K562 (cell line): ENCODE data around the gene ACTN4. TPM values are rescaled to one million over a fixed set of nuclear protein-coding genes. Genes with fewer than 3 reads are reported as not detected.

ENCODE experiments used
- BMI1 ChIP-seq: fragments of 150-350 bp; IDR thresholded peaks from 2 replicates; pipeline ENCODE4 v1.6.1; 2014; ENCODE audit warnings: low read length
- DMBX1 ChIP-seq: fragments of 250-450 bp; sonication (Bioruptor Pico); IDR thresholded peaks from 2 replicates; pipeline ENCODE4 v1.8.0; 2022; ENCODE audit warnings: inconsistent platforms, mild to moderate bottlenecking, moderate library complexity, borderline replicate concordance
- MTA2 ChIP-seq: fragments of 450-650 bp; IDR thresholded peaks from 2 replicates; pipeline ENCODE4 v1.6.1; 2016; ENCODE audit warnings: low read depth
- NBN ChIP-seq: fragments of 450-650 bp; IDR thresholded peaks from 2 replicates; pipeline ENCODE4 v1.6.1; 2016; ENCODE audit warnings: low read depth, mild to moderate bottlenecking
- RAD21 ChIP-seq, 2 experiments: fragments of 250-450 bp in 1 of 2; fragments of 450-650 bp in 1 of 2; sonication (Bioruptor Pico) in 1 of 2; formaldehyde crosslinking in 1 of 2; IDR thresholded peaks in 1 of 2; conservative IDR thresholded peaks in 1 of 2; 2 replicates each; pipeline versions ENCODE4 v1.4.0 to v1.8.0; 2020 to 2022; ENCODE audit warnings: mild to moderate bottlenecking in 2 of 2, moderate library complexity in 1 of 2
- ZFX ChIP-seq: sonication (generic); formaldehyde crosslinking; IDR thresholded peaks from 2 replicates; pipeline ENCODE4 v1.8.0; 2022; ENCODE audit warnings: mild to moderate bottlenecking, missing genetic modification reagents, moderate library complexity
- ZNF165 ChIP-seq: fragments of 250-450 bp; sonication (Bioruptor Pico); IDR thresholded peaks from 2 replicates; pipeline ENCODE4 v1.4.0; 2020; ENCODE audit warnings: borderline replicate concordance
- ZNF282 ChIP-seq: sonication (generic); formaldehyde crosslinking; IDR thresholded peaks from 2 replicates; pipeline ENCODE4 v1.8.1; 2023; ENCODE audit warnings: missing genetic modification reagents
- ZNF311 ChIP-seq: fragments of 250-450 bp; sonication (Bioruptor Pico); IDR thresholded peaks from 2 replicates; pipeline ENCODE4 v1.4.0; 2020; ENCODE audit warnings: mild to moderate bottlenecking, moderate library complexity
- polyA plus RNA-seq, 8 experiments: library from polyadenylated mRNA; depleted of rRNA in 4 of 8; stranded (reverse) in 5 of 8; unstranded in 3 of 8; fragments of >200 nt; fragmentation: Nextera tagmentation in 2 of 8; fragmentation: Illumina TruSeq in 1 of 8; extraction: Ambion mirVana in 2 of 8; extraction: Trizol in 1 of 8; gene quantifications; 2 replicates each; pipeline versions ENCODE4 v1.2.1 to v1.2.3, GENCODE V29; 2011 to 2014; ENCODE audit warnings: inconsistent platforms in 1 of 8, missing spikeins in 1 of 8
- total RNA-seq, 7 experiments: library from RNA; depleted of rRNA in 6 of 7; stranded (reverse); fragments of >200 nt in 6 of 7; fragmentation: Illumina TruSeq in 2 of 7; extraction: Trizol in 2 of 7; gene quantifications; 2 replicates each; pipeline versions ENCODE4 v1.2.1 to v1.2.3, GENCODE V29; 2011 to 2021; ENCODE audit warnings: low replicate concordance in 1 of 7
- TF ChIP-seq, protein P1 (sequence below), 2 experiments: fragments of 450-650 bp in 1 of 2; sonication (generic) in 1 of 2; formaldehyde crosslinking in 1 of 2; IDR thresholded peaks; 2 replicates each; pipeline versions ENCODE4 v1.7.1 to v1.9.0; 2016 to 2022; ENCODE audit warnings: inconsistent platforms in 1 of 2, mild to moderate bottlenecking in 1 of 2, missing genetic modification reagents in 1 of 2
- TF ChIP-seq, protein P2 (sequence below): sonication (generic); formaldehyde crosslinking; IDR thresholded peaks from 2 replicates; pipeline ENCODE4 v1.8.1; 2023; ENCODE audit warnings: mild to moderate bottlenecking, missing genetic modification reagents
- TF ChIP-seq, protein P3 (sequence below): sonication (generic); formaldehyde crosslinking; IDR thresholded peaks from 2 replicates; pipeline ENCODE4 v1.9.0; 2022; ENCODE audit warnings: mild to moderate bottlenecking, missing genetic modification reagents
- TF ChIP-seq, protein P4 (sequence below): conservative IDR thresholded peaks from 2 replicates; pipeline ENCODE4 v1.6.1; 2011; ENCODE audit warnings: low read depth, mild to moderate bottlenecking, low read length; ENCODE audit not compliant: control insufficient read depth

Gene ACTN4
- total and polyA plus RNA-seq, 9 of the 15 experiments (the other 6 are each of a cell fraction or from before 2014, with no cell fraction given) = 3.1 to 385 (median 125) TPM

DNA sequence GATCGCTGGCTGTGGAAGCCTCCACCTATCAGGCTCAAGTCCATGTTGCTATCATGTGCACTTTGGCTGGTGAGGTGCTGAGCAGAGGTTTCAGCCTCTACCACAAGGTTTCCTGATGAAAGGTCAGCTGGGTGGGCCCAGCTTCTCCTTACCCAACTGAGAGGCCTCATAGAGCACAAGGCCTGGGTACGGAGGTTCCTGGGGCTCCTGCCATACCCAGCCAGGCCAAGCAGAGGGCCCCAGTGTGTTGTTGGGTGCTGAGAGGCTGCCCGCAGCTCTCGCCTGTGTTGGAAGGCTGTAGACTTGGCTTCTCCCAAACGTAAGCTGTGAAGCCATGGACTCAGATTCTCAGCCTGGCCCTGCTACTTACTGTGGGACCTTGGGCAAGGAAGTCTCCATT is 28.2 kb downstream of the ACTN4 start (continued):
- TF ChIP-seq, protein P1, sequence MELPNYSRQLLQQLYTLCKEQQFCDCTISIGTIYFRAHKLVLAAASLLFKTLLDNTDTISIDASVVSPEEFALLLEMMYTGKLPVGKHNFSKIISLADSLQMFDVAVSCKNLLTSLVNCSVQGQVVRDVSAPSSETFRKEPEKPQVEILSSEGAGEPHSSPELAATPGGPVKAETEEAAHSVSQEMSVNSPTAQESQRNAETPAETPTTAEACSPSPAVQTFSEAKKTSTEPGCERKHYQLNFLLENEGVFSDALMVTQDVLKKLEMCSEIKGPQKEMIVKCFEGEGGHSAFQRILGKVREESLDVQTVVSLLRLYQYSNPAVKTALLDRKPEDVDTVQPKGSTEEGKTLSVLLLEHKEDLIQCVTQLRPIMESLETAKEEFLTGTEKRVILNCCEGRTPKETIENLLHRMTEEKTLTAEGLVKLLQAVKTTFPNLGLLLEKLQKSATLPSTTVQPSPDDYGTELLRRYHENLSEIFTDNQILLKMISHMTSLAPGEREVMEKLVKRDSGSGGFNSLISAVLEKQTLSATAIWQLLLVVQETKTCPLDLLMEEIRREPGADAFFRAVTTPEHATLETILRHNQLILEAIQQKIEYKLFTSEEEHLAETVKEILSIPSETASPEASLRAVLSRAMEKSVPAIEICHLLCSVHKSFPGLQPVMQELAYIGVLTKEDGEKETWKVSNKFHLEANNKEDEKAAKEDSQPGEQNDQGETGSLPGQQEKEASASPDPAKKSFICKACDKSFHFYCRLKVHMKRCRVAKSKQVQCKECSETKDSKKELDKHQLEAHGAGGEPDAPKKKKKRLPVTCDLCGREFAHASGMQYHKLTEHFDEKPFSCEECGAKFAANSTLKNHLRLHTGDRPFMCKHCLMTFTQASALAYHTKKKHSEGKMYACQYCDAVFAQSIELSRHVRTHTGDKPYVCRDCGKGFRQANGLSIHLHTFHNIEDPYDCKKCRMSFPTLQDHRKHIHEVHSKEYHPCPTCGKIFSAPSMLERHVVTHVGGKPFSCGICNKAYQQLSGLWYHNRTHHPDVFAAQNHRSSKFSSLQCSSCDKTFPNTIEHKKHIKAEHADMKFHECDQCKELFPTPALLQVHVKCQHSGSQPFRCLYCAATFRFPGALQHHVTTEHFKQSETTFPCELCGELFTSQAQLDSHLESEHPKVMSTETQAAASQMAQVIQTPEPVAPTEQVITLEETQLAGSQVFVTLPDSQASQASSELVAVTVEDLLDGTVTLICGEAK (IDR thresholded peaks at IDR 0.05) = no peak
- TF ChIP-seq, protein P1 (CRISPR knock-in tag; IDR thresholded peaks at IDR 0.05) = no peak
- TF ChIP-seq DMBX1 (CRISPR knock-in tag) (peak; percentile 80; the same call in 1 of the 2 replicates), BMI1 (no peak), MTA2 (0 out of 2 replicates have a peak, but pooled peaks have one; percentile 3), ZNF311 (CRISPR knock-in tag) (peak; percentile 83), ZNF282 (CRISPR knock-in tag) (no peak), NBN (no peak), RAD21 (CRISPR knock-in tag; conservative IDR thresholded peaks at IDR 0.05 in 1 of 2, IDR thresholded peaks at IDR 0.05 in 1 of 2) (peak in 1 of 2 experiments; percentile 43; a peak in 3 of 4 replicates), ZNF165 (CRISPR knock-in tag) (no peak), ZFX (peak; percentile 49)
- TF ChIP-seq, protein P2, sequence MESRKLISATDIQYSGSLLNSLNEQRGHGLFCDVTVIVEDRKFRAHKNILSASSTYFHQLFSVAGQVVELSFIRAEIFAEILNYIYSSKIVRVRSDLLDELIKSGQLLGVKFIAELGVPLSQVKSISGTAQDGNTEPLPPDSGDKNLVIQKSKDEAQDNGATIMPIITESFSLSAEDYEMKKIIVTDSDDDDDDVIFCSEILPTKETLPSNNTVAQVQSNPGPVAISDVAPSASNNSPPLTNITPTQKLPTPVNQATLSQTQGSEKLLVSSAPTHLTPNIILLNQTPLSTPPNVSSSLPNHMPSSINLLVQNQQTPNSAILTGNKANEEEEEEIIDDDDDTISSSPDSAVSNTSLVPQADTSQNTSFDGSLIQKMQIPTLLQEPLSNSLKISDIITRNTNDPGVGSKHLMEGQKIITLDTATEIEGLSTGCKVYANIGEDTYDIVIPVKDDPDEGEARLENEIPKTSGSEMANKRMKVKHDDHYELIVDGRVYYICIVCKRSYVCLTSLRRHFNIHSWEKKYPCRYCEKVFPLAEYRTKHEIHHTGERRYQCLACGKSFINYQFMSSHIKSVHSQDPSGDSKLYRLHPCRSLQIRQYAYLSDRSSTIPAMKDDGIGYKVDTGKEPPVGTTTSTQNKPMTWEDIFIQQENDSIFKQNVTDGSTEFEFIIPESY (CRISPR knock-in tag) = no peak
- TF ChIP-seq, protein P3, sequence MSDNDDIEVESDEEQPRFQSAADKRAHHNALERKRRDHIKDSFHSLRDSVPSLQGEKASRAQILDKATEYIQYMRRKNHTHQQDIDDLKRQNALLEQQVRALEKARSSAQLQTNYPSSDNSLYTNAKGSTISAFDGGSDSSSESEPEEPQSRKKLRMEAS (CRISPR knock-in tag) = peak; percentile 71
- TF ChIP-seq, protein P4, sequence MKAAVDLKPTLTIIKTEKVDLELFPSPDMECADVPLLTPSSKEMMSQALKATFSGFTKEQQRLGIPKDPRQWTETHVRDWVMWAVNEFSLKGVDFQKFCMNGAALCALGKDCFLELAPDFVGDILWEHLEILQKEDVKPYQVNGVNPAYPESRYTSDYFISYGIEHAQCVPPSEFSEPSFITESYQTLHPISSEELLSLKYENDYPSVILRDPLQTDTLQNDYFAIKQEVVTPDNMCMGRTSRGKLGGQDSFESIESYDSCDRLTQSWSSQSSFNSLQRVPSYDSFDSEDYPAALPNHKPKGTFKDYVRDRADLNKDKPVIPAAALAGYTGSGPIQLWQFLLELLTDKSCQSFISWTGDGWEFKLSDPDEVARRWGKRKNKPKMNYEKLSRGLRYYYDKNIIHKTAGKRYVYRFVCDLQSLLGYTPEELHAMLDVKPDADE = no peak
